ENCODE data around the gene PCYT1B.
"Not testable (repeated sequence)": the region's sequence is repeated elsewhere in the genome, so short reads cannot be mapped to it uniquely, and the experiment has no call there.

The PCYT1B gene

GRCh38 chrX:24643116-24643515 lies 4.0 kb downstream of the PCYT1B start:
- Histone ChIP-seq H3K4me3 (no peak overlapping the region), H3K36me3 (no peaks in the 10 kb centered on the region), H3K27me3 (no peaks in the 10 kb centered on the region), H3K9me3 (no peaks in the 10 kb centered on the region), H3K4me1 (peaks cover 0 to 6% (median 2%) of the 10 kb centered on the region in 4 donors), H3K27ac (no peak overlapping the region)
- DNase-seq: no peak
- intact Hi-C loops (cut with DNase I; ENCODE audit: low total_unique reads): no loop called here
- TF ChIP-seq CTCF (IDR thresholded peaks at IDR 0.05): no peak

DNA sequence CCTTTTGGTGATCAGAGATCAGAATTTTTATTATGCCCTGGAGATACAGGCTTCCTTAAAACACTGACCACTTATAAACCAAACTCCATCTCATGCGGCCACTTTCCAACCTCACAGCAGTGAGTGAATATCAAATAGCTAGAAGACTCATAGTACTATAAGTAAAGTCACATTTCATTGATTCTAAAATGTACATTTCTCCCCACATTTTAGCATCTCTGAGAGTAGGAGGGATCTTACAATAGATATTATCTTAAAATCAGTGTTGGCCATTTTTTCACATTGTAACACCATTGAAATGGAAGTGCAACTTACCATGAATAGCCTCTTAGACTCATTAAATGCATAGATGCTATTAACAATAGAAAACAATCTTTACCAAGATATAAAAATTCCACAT lies 17.4 kb downstream of the PCYT1B start:
- Histone ChIP-seq H3K4me3 (no peak overlapping the region), H3K36me3 (no peaks in the 10 kb centered on the region), H3K27ac (no peak overlapping the region), H3K4me1 (no peaks in the 10 kb centered on the region), H3K9me3 (no peaks in the 10 kb centered on the region), H3K27me3 (no peaks in the 10 kb centered on the region)
- no peak for TF ChIP-seq CTCF (IDR thresholded peaks at IDR 0.05)
- intact Hi-C loops (cut with DNase I; ENCODE audit: low total_unique reads): no loop called here
- DNase-seq: no peak

DNA sequence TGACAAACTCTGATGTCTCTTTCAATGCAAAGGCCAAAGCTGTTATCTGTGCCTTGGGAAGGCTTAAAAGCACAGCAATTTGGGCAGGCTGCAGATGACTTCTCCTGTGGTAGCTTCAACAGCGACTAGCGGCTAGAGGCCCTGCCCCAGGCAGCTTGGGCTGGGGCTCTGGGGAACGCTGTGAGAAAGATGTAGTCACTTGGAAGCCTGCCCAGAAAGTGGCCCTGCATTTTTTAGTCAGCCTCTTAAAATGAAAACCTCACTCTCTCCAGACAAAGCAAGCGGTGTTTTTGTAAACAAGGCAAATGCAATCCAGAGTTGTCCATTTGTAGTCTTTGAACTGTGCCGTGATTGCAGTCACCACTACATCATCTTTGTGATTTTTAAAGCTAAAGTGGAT lies 27.5 kb downstream of the PCYT1B start:
- Histone ChIP-seq H3K36me3 (no peaks in the 10 kb centered on the region), H3K27ac (no peak overlapping the region), H3K4me1 (no peaks in the 10 kb centered on the region), H3K9me3 (no peaks in the 10 kb centered on the region), H3K4me3 (no peak overlapping the region), H3K27me3 (no peaks in the 10 kb centered on the region)
- no peak for DNase-seq
- TF ChIP-seq CTCF (IDR thresholded peaks at IDR 0.05): no peak
- intact Hi-C loops (cut with DNase I; ENCODE audit: low total_unique reads): no loop called here

DNA sequence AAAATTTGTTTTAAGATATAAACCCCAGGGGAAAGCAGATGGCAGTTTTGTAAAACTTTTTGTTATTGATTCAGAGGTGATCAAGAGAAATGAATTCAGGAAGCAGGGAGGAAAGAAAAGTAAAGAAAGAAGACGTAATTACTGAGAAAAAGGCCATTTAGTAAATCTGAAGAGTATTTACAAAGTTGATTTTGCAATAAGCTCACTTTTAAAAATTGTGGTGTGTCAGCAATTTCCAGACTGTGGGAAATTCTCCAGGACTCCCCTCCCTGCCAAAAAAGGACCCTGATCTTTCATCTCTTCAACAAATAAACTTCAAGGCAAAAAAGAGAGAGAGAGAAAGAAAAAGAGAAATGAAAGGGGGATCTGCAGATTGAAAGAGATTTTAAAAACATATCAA lies 36.6 kb downstream of the PCYT1B start:
- Histone ChIP-seq H3K36me3 (no peaks in the 10 kb centered on the region), H3K27ac (no peak overlapping the region), H3K27me3 (no peaks in the 10 kb centered on the region), H3K9me3 (no peaks in the 10 kb centered on the region), H3K4me1 (no peaks in the 10 kb centered on the region), H3K4me3 (no peak overlapping the region)
- intact Hi-C loops (cut with DNase I; ENCODE audit: low total_unique reads): no loop called here
- TF ChIP-seq CTCF (IDR thresholded peaks at IDR 0.05): no peak
- DNase-seq: no peak

- Histone ChIP-seq H3K27me3 (no peaks in the 10 kb centered on the region), H3K36me3 (no peaks in the 10 kb centered on the region), H3K9me3 (no peaks in the 10 kb centered on the region), H3K4me3 (no peak overlapping the region), H3K27ac (no peak overlapping the region), H3K4me1 (no peaks in the 10 kb centered on the region)
- no peak for TF ChIP-seq CTCF (IDR thresholded peaks at IDR 0.05)
- intact Hi-C loops (cut with DNase I; ENCODE audit: low total_unique reads): no loop called here
- no peak for DNase-seq
Observed at GRCh38 chrX:24607616-24608015, 39.5 kb downstream of the PCYT1B start.

- H3K4me1 ChIP-seq; intact Hi-C loops (cut with DNase I; ENCODE audit: low total_unique reads); H3K9me3 ChIP-seq; H3K4me3 ChIP-seq; H3K36me3 ChIP-seq; H3K27me3 ChIP-seq; DNase-seq; H3K27ac ChIP-seq: not testable (repeated sequence)
Observed at GRCh38 chrX:24605941-24606340, 41.2 kb downstream of the PCYT1B start.
